ENCODE measurements around the gene ZBTB5.

DNA sequence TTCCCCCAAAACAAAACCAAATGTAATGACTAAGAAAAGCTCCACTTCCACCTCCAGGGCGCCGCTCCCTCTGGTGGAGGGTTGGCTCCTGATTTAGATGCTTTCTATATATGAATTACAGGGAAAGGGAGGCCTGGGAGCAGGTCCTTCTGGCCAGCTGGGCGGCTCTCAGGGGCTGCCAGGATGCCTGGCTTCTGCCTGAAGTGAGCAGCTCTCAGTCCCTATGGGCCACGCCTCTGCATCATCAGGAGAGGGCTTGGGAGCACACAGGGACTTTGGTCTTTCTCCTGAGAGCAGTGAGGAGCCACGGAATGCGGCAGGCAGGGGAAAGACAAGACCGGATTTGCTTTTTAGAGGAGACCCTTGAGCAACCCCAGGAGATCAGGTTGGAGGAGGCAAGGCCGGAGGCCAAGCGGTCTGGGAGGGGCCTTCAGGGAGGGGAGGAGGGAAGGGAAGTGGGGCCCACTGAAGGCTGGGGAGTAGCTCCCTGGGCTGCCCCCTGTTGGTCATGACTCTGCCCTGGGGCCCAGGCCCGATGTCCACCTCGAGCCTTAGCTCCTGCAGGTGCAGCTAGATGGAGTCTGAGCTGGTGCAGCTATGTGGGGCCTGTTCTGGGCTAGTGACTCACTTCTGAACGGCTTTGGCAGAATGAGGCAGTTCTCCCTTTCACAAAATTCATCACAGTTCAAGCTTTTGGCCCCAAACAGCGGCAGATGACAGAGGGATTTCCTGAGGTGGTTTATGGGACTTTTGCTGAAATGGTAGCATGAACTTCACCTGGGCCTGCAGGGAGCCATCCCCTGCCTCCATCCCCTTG lies 54.1 kb downstream of the ZBTB5 start:
- TF ChIP-seq POLR2A (IDR thresholded peaks at IDR 0.05) = no peak
- TF ChIP-seq, protein P1, sequence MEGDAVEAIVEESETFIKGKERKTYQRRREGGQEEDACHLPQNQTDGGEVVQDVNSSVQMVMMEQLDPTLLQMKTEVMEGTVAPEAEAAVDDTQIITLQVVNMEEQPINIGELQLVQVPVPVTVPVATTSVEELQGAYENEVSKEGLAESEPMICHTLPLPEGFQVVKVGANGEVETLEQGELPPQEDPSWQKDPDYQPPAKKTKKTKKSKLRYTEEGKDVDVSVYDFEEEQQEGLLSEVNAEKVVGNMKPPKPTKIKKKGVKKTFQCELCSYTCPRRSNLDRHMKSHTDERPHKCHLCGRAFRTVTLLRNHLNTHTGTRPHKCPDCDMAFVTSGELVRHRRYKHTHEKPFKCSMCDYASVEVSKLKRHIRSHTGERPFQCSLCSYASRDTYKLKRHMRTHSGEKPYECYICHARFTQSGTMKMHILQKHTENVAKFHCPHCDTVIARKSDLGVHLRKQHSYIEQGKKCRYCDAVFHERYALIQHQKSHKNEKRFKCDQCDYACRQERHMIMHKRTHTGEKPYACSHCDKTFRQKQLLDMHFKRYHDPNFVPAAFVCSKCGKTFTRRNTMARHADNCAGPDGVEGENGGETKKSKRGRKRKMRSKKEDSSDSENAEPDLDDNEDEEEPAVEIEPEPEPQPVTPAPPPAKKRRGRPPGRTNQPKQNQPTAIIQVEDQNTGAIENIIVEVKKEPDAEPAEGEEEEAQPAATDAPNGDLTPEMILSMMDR (IDR thresholded peaks at IDR 0.05 in 4 of 5, conservative IDR thresholded peaks at IDR 0.05 in 1 of 5) = no peak

Data from gastrocnemius medialis (tissue), 4 donors.